ENCODE results near the gene LRRC4.

DNA sequence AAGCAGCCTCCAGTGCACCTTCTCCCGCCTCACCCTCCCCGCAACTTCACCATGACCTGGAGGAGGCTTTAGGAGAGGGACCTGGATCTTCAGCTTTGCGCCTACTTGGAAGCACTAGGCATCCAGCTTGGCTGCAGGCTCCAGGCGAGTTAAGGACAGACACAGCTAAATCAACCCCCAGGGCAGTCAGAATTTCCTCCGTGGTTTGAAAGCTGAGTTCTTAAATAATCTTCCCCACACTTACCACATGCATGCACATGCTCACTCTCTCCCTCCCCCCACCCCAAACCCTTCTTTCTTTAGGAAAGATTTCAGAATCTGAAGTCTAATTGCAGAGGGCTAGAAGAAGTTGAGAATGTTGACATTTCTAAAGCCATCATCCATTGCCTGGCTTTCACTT is 36.7 kb upstream of the LRRC4 start:
- no peak for TF ChIP-seq EZH2 (IDR thresholded peaks at IDR 0.05; ENCODE audit: insufficient read depth, poor library complexity, severe bottlenecking)
- no peak for TF ChIP-seq EZH2phosphoT487 (IDR thresholded peaks at IDR 0.05; ENCODE audit: insufficient read depth, low read depth)

All from GM23248 (cell line).